HG03135 (cell line): ENCODE measurements around the gene SNX22.
"Not testable (repeated sequence)": the region's sequence is repeated elsewhere in the genome, so short reads cannot be mapped to it uniquely, and the experiment has no call there.

Source experiments
- ATAC-seq: cut with Tn5 transposase; IDR thresholded peaks from one replicate; pipeline ENCODE4 v1.9.1; 2021; ENCODE audit warnings: mild to moderate bottlenecking, moderate library complexity; ENCODE audit not compliant: unreplicated experiment

SNX22 gene

GRCh38 chr15:64151727-64152506 is at the start of gene SNX22:
SNX22 (plus strand) TSS chr15:64151731; CDS start chr15:64151776, 45 bp downstream.
- peak; percentile 18 for ATAC-seq

GRCh38 chr15:64102497-64102896 is 49.0 kb upstream of the SNX22 start:
- no peak for ATAC-seq

- ATAC-seq: no peak
Measured at GRCh38 chr15:64105113-64105704, 46.3 kb upstream of the SNX22 start.

GRCh38 chr15:64107337-64107736 is 44.2 kb upstream of the SNX22 start:
- ATAC-seq: no peak

- ATAC-seq: not testable (repeated sequence)
Measured at GRCh38 chr15:64110108-64110701, 41.3 kb upstream of the SNX22 start.

GRCh38 chr15:64110950-64111678 is 40.4 kb upstream of the SNX22 start:
- ATAC-seq: no peak

GRCh38 chr15:64111679-64112050 is 39.9 kb upstream of the SNX22 start:
- ATAC-seq: no peak

- ATAC-seq: no peak
Measured at GRCh38 chr15:64112073-64112772, 39.3 kb upstream of the SNX22 start.

GRCh38 chr15:64112904-64113303 is 38.6 kb upstream of the SNX22 start:
- ATAC-seq: no peak

- ATAC-seq: no peak
Measured at GRCh38 chr15:64117759-64118487, 33.6 kb upstream of the SNX22 start.

- not testable (repeated sequence) for ATAC-seq
Measured at GRCh38 chr15:64120322-64120721, 31.2 kb upstream of the SNX22 start.

- no peak for ATAC-seq
Measured at GRCh38 chr15:64121614-64122013, 29.9 kb upstream of the SNX22 start.

- no peak for ATAC-seq
Measured at GRCh38 chr15:64122444-64122843, 29.1 kb upstream of the SNX22 start.

- ATAC-seq: no peak
Measured at GRCh38 chr15:64122936-64123351, 28.6 kb upstream of the SNX22 start.

GRCh38 chr15:64125978-64126377 is 25.6 kb upstream of the SNX22 start:
- no peak for ATAC-seq

- no peak for ATAC-seq
Measured at GRCh38 chr15:64127521-64128270, 23.8 kb upstream of the SNX22 start.

- ATAC-seq: no peak
Measured at GRCh38 chr15:64130159-64130558, 21.4 kb upstream of the SNX22 start.

GRCh38 chr15:64131547-64131946 is 20.0 kb upstream of the SNX22 start:
- ATAC-seq: no peak

- ATAC-seq: no peak
Measured at GRCh38 chr15:64132217-64132616, 19.3 kb upstream of the SNX22 start.
